Neural progenitor cell (in vitro differentiated cells): Measurements from ENCODE around the gene TTC31. TPM values are rescaled to one million over a fixed set of nuclear protein-coding genes. Genes with fewer than 3 reads are reported as not detected.

Experiments used
- DNase-seq: peaks from one replicate; pipeline ENCODE4 v3.0.0-alpha.2; 2016; ENCODE audit warnings: low spot score
- H2AFZ ChIP-seq: fragments of 200-600 bp; sonication (generic); replicated peaks from 2 replicates; pipeline ENCODE4 v1.6.1; 2016; ENCODE audit warnings: antibody characterized with exemption
- H3F3A ChIP-seq: fragments of 200-600 bp; sonication (generic); 2 replicates; pipeline ENCODE4 v1.6.1; 2016; ENCODE audit warnings: antibody characterized with exemption, low read depth
- H3K27ac ChIP-seq: fragments of 200-600 bp; sonication (generic); 2 replicates; pipeline ENCODE4 v1.5.1; 2016; ENCODE audit warnings: mild to moderate bottlenecking
- H3K27me3 ChIP-seq: fragments of 200-600 bp; sonication (generic); 2 replicates; pipeline ENCODE4 v1.6.1; 2016; ENCODE audit warnings: mild to moderate bottlenecking, moderate library complexity
- H3K36me3 ChIP-seq: fragments of 200-600 bp; sonication (generic); 2 replicates; pipeline ENCODE4 v1.5.1; 2016
- H3K4me1 ChIP-seq: fragments of 200-600 bp; sonication (generic); 2 replicates; pipeline ENCODE4 v1.6.1; 2016; ENCODE audit warnings: mixed run types
- H3K4me2 ChIP-seq: fragments of 200-600 bp; sonication (generic); 2 replicates; pipeline ENCODE4 v1.6.1; 2016
- H3K4me3 ChIP-seq: fragments of 200-600 bp; sonication (generic); 2 replicates; pipeline ENCODE4 v1.5.1; 2016
- H3K79me2 ChIP-seq: fragments of 200-600 bp; sonication (generic); 2 replicates; pipeline ENCODE4 v1.6.1; 2016; ENCODE audit warnings: low read depth
- H3K9ac ChIP-seq: fragments of 200-600 bp; sonication (generic); 2 replicates; pipeline ENCODE4 v1.6.1; 2016
- H3K9me3 ChIP-seq: fragments of 200-600 bp; sonication (generic); 2 replicates; pipeline ENCODE4 v1.5.1; 2016; ENCODE audit warnings: low read depth
- H4K20me1 ChIP-seq: fragments of 200-600 bp; sonication (generic); 2 replicates; pipeline ENCODE4 v1.6.1; 2016; ENCODE audit warnings: low read depth
- H3K27ac Mint-ChIP-seq: 3 replicates; pipeline ENCODE4 v1.8.0; 2021; ENCODE audit warnings: mixed read lengths
- H3K27me3 Mint-ChIP-seq: 2 replicates; pipeline ENCODE4 v1.8.0; 2022; ENCODE audit warnings: low read depth, mild to moderate bottlenecking, inconsistent platforms, moderate library complexity, mixed read lengths; ENCODE audit not compliant: insufficient read depth
- H3K36me3 Mint-ChIP-seq: 3 replicates; pipeline ENCODE4 v1.8.0; 2021; ENCODE audit warnings: mixed read lengths
- H3K4me1 Mint-ChIP-seq: 3 replicates; pipeline ENCODE4 v1.8.0; 2021; ENCODE audit warnings: mixed read lengths
- H3K4me3 Mint-ChIP-seq: 3 replicates; pipeline ENCODE4 v1.8.0; 2021; ENCODE audit warnings: mild to moderate bottlenecking, moderate library complexity, mixed read lengths
- H3K9me3 Mint-ChIP-seq: 3 replicates; pipeline ENCODE4 v1.8.0; 2020; ENCODE audit warnings: mixed read lengths
- EZH2 ChIP-seq: fragments of 200-600 bp; sonication (generic); IDR thresholded peaks from 2 replicates; pipeline ENCODE4 v1.6.1; 2017; ENCODE audit warnings: antibody characterized with exemption, mild to moderate bottlenecking, moderate library complexity
- EZH2phosphoT487 ChIP-seq: fragments of 200-600 bp; sonication (generic); IDR thresholded peaks from 2 replicates; pipeline ENCODE4 v1.6.1; 2017; ENCODE audit warnings: antibody characterized with exemption
- total RNA-seq: library from RNA; depleted of rRNA; stranded (reverse); fragments of >200 nt; gene quantifications from 2 replicates; pipeline ENCODE4 v1.2.3, GENCODE V29; 2015; ENCODE audit warnings: low replicate concordance
- TF ChIP-seq, protein P1 (sequence below): fragments of 200-600 bp; sonication (generic); IDR thresholded peaks from 2 replicates; pipeline ENCODE4 v1.5.1; 2017; ENCODE audit warnings: antibody characterized with exemption, mild to moderate bottlenecking

Gene TTC31
- total RNA-seq, 1 donor from 2014 or later, result 22.6 TPM

DNA sequence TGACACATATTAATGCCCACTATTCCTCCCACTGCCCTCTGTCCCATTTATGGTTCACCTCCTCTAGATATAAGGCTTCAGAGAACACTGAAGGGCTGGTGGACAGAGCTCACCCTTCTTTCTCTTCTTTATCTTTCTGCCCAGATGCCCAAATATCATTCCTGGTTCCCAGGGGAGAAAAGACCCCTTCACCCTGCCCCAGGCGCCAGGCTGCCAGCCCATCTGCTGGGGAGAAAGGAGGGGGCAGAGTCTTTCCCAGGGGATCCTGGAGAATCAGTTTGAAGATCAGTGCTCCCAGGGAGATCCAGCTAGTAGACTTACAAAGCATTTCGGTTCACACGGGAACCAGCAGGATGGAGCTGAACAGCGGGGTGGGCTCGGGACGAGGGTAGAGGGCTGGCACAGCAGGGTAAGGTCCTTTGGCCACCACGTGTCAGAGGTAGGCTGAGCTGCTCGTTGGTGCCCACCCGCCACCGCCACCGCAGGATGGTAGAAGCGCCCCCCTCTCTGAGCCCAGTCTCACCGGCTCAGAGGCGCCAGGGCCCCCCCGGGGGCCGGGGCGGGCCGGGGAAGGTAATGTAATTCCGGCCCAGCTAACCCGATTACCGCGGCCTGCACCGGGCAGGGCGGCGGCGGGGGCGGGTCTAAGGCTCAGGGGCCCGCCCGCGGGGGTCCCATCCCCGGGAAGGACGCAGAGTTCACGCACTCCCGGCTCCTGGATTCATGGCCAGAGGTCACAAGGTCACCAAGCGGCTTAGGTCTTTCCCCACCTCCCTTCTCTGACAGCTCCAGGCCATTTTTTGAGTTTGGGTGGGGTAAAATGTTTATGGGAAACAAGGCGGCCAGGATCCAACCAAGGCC is 30.1 kb downstream of the TTC31 start:
- peaks cover 21% of the 10 kb centered on the region for H3K4me1 ChIP-seq
- peak overlapping the region; percentile 73 for H3K4me2 ChIP-seq
- no peak for TF ChIP-seq EZH2phosphoT487
- TF ChIP-seq EZH2, result no peak
- TF ChIP-seq, protein P1, sequence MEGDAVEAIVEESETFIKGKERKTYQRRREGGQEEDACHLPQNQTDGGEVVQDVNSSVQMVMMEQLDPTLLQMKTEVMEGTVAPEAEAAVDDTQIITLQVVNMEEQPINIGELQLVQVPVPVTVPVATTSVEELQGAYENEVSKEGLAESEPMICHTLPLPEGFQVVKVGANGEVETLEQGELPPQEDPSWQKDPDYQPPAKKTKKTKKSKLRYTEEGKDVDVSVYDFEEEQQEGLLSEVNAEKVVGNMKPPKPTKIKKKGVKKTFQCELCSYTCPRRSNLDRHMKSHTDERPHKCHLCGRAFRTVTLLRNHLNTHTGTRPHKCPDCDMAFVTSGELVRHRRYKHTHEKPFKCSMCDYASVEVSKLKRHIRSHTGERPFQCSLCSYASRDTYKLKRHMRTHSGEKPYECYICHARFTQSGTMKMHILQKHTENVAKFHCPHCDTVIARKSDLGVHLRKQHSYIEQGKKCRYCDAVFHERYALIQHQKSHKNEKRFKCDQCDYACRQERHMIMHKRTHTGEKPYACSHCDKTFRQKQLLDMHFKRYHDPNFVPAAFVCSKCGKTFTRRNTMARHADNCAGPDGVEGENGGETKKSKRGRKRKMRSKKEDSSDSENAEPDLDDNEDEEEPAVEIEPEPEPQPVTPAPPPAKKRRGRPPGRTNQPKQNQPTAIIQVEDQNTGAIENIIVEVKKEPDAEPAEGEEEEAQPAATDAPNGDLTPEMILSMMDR, result no peak
- Mint-ChIP-seq H3K27ac (no peak overlapping the region), H3K4me1 (peaks cover 25% of the 10 kb centered on the region), H3K36me3 (peaks cover 5% of the 10 kb centered on the region), H3K27me3 (peaks cover 71% of the 10 kb centered on the region), H3K4me3 (peak overlapping the region; percentile 66), H3K9me3 (peaks cover 10% of the 10 kb centered on the region)
- H3K9me3 ChIP-seq, result no peaks in the 10 kb centered on the region
- H3K27me3 ChIP-seq, result peaks cover 100% of the 10 kb centered on the region
- H3K79me2 ChIP-seq, result no peaks in the 10 kb centered on the region
- no peak overlapping the region for H2AFZ ChIP-seq
- peaks cover 26% of the 10 kb centered on the region for H4K20me1 ChIP-seq
- no peak overlapping the region for H3K27ac ChIP-seq
- H3K4me3 ChIP-seq, result peak overlapping the region; percentile 20
- no peaks in the 10 kb centered on the region for H3K36me3 ChIP-seq
- H3F3A ChIP-seq, result peaks cover 56% of the 10 kb centered on the region
- peak; percentile 82 for DNase-seq
- no peak overlapping the region for H3K9ac ChIP-seq

DNA sequence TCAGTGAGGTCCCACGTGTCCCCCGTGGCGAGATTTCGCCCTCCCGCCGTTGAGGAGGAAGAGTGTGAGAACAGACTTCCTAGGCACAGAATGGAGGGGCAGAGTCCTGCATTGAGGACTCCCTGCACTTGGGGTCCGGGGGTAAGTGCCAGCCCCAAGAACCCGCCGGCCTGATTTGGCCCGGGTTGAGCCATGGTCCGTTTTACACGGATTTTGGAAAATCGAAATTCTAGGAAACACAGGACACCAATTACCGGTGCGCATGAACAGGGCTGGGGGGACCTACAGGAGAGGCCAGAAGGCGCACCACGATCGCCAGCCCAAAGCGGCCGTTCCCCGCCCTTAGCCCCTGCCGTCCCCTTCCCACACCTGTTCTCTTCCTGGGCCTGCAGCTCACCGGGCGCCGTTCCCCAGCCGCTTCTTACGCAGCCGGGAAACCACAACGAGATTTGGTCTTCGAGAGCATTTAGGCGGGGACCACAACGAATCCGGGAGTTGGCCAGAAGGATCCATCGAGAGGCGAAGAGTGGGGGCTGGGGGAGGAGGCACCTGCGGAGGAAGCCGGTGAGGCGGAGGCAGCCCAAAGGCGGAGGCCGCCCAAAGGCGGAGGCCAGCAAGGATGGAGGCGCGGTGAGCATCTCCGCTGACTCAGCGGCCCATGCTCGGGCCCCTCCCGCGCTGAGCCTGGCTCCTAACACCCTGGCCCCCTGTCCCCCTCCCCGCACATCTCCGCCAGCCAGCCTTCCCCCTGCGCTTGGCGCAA is 30.9 kb downstream of the TTC31 start:
- Histone ChIP-seq H3K9me3 (no peaks in the 10 kb centered on the region), H3K79me2 (no peaks in the 10 kb centered on the region), H3K27me3 (peaks cover 100% of the 10 kb centered on the region), H3K4me3 (peak overlapping the region; percentile 32), H3K36me3 (no peaks in the 10 kb centered on the region), H3K4me2 (peak overlapping the region; percentile 73), H3K4me1 (peaks cover 21% of the 10 kb centered on the region), H2AFZ (no peak overlapping the region), H3F3A (peaks cover 48% of the 10 kb centered on the region), H3K9ac (no peak overlapping the region), H4K20me1 (peaks cover 26% of the 10 kb centered on the region), H3K27ac (no peak overlapping the region)
- Mint-ChIP-seq H3K4me1 (peaks cover 19% of the 10 kb centered on the region), H3K27ac (no peak overlapping the region), H3K4me3 (peak overlapping the region; percentile 53), H3K27me3 (peaks cover 74% of the 10 kb centered on the region), H3K9me3 (peaks cover 10% of the 10 kb centered on the region), H3K36me3 (peaks cover 5% of the 10 kb centered on the region)
- peak; percentile 54 for DNase-seq
- peak; percentile 74 for TF ChIP-seq EZH2
- TF ChIP-seq EZH2phosphoT487, result peak; percentile 11
- TF ChIP-seq, protein P1, result no peak

DNA sequence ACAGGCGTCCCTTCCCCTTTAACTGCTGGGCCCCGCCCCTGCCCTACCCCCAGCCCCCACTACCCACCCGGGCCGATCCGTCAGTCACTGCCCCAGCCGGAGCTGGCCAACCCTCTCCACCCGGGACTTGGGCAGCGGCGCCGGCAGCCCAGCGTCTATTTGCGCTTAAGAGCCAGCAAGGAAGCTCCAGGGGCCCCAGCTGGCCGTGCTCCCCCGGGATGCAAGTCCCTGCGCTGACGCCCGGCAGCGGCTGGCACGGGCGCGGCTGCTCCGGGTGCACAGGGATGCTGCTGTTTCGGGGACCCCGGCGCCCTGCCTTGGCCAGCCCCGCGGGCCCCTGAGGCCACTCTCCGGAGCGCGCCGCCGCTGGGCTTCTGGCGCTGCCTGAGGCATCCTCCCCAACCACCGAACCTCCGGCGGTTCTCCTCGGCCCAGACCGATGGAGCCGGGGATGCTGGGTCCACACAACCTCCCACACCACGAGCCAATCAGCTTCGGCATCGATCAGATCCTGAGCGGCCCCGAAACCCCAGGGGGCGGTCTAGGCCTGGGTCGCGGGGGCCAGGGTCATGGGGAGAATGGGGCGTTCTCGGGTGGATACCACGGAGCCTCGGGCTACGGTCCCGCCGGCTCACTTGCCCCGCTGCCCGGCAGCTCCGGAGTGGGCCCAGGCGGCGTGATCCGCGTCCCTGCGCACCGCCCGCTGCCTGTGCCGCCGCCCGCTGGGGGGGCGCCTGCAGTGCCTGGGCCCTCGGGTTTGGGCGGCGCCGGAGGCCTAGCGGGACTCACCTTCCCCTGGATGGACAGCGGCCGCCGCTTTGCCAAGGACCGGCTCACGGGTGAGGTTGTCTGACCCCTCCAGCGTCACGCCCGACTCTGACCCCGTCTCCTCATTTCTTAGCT is 31.7 kb downstream of the TTC31 start, which contains the start of gene TLX2:
Gene TLX2 (plus strand): TSS at position 83 of the 903 bp plus-strand sequence. CDS start 357 bp downstream, at position 440.
- peaks cover 26% of the 10 kb centered on the region for H4K20me1 ChIP-seq
- peaks cover 100% of the 10 kb centered on the region for H3K27me3 ChIP-seq
- H3K9ac ChIP-seq, result no peak within 1 kb of the TSS
- H3K27me3 Mint-ChIP-seq, result peaks cover 79% of the 10 kb centered on the region
- peaks cover 21% of the 10 kb centered on the region for H3K4me1 ChIP-seq
- H3K9me3 Mint-ChIP-seq, result peaks cover 10% of the 10 kb centered on the region
- peak within 1 kb of the TSS; percentile 73 for H3K4me2 ChIP-seq
- no peak within 1 kb of the TSS for H3K27ac Mint-ChIP-seq
- H3K36me3 ChIP-seq, result no peaks in the 10 kb centered on the region
- peaks cover 5% of the 10 kb centered on the region for H3K36me3 Mint-ChIP-seq
- DNase-seq, result peak; percentile 66
- peak within 1 kb of the TSS; percentile 70 for H3K4me3 Mint-ChIP-seq
- H3K4me1 Mint-ChIP-seq, result peaks cover 19% of the 10 kb centered on the region
- H2AFZ ChIP-seq, result no peak within 1 kb of the TSS
- H3K9me3 ChIP-seq, result no peaks in the 10 kb centered on the region
- no peak within 1 kb of the TSS for H3K27ac ChIP-seq
- no peaks in the 10 kb centered on the region for H3K79me2 ChIP-seq
- TF ChIP-seq EZH2, result peak; percentile 85
- TF ChIP-seq, protein P1, result no peak
- TF ChIP-seq EZH2phosphoT487, result peak; percentile 88
- H3F3A ChIP-seq, result peaks cover 41% of the 10 kb centered on the region
- peak within 1 kb of the TSS; percentile 32 for H3K4me3 ChIP-seq
